Cerebellar cortex (tissue), 1 donor: ENCODE results near the gene IRAK1.

Experiments used
- DNase-seq: peaks from one replicate; pipeline ENCODE4 v3.0.0-alpha.2; 2015; ENCODE audit warnings: low spot score

The IRAK1 gene

DNA sequence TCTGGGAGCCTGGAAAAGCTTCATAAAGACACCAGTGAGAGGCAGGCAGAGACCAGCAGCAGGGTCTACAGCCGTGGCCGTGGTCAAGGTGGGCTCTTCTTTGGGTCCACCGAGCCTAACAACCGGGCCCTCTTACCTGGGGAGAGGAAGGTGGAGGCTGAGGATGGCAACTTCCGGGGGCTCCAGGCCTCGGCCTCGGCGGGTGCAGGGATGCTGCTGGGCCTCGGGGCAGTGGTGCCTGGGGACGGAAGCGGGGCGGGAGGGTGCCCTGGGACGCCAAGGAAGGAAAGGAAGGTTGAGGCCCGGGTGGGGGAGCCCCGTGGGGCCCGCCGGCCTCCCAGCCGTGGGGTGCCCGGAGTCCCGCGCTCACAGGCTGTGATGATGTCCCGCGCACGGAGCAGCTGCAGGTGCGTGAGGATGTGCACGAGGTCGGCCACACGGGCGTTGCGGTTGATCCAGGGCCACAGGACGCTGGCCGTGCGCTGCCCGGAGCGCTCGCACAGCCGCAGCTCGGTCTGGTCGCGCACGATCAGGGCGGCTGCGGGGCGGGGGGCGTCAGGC, 561 bp downstream of the IRAK1 start:
- DNase-seq = no peak

DNA sequence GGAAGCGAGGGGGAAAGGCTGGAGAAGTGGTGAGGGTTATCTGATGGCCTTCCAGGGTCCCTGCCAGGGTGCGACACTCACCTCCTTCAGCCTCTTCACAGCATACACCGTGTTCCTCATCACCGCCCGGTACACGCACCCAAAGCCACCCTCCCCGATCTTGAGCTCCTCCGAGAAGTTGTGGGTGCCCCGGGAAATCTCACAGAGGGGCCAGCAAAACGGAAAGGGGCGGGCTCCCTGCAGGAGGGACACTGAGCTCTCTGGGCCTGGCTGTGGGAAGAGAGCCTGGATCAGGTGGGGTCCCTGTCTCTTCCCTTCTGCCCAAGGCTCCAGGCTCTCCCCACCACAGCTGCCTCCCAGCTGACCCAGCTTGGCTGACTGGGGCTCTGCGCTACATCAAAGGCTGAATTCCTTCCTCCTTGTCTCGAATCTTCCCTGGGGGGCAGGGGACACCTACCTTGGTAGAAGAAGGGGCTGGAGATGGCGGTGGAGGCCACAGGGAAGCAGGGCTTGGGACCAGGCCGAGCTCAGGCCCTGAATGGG, 1.1 kb downstream of the IRAK1 start:
- no peak for DNase-seq

- no peak for DNase-seq
These were observed 1.8 kb downstream of the IRAK1 start for GRCh38 chrX:154017766-154018517.

DNA sequence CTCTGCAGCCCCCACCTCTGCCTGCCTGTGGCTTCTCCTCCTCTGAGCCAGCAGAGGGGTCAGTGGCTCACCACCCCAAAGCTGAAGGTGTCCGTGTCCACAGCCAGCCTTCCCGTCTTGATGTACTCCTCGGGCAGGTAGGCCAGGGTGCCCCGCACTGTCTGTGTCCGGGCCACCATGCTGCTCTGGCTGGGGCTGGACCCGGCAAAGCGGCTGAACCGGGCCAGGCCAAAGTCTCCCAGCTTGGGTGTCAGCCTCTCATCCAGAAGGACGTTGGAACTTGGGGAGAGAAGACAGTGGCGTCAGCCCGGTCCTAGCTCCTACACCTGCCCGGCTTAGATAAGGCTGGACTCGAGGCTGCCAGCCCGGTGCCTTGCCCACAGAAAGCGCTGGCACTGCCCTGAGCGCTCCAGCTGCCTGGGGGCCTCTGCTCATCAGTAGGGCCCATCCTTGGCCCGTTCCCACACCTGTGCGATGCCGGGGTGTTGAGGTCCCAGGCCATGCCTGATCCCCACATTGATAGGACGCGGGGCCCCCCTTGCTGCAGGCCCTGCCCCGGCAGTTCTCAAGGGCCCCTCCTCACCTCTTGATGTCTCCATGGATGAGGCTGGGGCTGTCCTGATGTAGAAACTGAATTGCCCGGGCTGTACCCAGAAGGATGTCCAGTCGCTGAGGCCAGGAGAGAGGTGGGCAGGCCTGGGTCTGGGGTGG, 3.2 kb downstream of the IRAK1 start:
- no peak for DNase-seq

DNA sequence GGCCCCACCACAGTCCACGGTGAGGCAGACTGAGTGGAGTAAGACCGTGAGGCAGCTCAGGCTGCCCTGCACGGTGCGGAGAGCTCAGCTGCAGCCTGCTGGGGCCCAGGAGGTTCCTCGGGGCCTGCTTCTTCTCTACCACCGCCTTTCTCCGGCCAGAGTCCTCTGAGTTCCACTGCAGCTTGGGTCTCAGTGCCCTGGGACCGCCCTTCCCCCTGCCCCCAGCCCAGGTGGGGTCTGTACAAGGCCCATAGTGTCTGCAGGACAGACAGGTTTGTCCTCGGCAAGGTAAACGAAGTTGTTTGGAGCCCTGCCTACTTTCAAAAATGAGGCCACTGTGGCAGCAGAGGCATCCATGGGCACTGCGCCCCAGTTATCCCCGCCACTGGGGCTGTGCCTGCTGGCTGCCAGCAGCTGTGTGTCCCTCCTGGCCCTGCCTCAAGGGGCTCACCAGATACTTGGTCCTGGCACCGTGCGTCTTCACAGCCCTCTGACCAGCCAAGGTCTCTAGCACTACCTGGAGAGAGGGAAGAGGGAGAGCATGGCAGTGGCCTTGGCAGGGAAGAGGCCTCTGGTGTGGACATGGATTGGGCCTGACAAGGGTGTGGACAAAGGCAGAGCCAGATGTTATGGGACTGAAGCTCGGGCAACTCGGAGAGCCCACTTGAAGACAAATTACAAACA, 4.0 kb downstream of the IRAK1 start:
- no peak for DNase-seq

DNA sequence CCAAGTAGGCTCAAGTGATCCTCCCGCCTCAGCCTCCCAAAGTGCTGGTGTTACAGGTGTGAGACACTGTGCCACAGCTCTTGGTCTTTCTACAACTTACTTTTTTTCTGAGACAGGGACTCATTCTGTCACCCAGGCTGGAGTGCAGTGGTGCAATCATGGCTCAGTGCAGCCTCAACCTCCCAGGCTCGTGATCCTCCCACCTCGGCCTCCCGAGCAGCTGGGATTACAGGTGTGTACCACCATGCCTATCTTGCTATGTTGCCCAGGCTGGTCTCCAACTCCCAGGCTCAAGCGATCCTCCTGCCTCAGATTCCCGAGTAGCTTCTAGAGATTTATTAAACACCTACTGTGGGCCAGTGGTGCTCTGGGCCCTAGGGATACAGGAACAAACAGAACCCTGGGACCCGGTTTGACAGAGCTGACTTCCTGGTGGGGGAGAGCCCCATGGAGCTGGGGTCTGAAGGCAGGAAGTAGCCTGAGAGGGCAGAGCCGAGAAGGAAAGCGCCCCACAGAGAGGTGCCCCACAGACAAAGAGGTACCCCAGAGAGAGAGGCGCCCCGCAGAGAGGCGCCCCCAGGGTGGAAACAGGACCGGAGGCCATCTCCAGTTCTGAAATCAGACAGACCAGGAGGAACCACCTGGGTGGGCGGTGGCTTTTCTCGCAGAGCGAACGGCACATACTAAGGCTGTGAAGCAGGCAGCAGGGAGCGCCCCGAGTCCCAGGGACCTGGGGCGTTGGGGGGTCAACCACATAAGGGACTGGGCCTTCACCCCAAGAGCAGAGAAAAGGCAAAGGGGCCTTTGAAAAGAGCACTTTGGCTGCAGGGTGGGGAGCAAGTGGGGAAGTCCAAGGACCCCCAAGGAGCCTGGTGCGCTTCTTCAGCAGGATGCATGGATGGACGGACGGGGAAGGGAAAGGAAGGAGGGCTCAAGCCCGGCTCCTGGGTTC, 5.0 kb downstream of the IRAK1 start:
- DNase-seq = no peak

DNA sequence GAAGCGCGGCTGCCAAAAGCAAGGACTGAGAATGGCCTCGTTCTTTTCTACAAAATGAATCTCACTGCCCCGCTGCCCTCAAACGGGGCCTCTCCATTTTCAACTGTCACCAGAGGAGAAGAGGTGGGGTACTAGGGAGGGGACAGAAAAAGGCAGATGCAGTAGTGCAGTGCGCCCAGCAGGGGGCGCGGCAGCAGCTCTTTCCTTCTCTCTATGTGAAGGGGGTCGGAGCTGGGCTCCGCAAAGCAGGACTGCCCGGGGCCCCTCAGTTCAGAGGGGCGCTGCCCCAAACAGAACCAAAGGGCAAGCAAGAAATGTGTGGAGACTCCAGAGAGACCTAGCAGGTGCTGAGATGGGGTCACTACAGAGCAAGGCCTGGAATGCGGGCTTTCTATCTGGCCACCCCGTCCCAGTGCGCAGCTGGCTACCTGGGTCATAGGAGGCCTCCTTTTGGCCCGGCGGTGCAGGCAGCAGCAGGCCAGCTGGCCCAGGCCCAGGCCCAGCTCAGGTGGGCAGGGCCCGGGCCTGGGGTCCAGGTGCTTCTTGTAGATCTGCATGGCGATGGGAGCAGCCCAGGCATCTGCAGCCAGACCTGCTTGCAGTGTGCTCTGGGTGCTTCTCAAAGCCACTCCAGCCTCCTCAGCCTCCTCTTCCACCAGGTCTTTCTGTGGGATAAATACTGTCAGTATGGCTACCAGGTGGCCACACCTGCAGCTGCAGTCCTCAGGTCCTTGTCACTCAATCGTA, 5.9 kb downstream of the IRAK1 start:
- DNase-seq = peak; percentile 45

DNA sequence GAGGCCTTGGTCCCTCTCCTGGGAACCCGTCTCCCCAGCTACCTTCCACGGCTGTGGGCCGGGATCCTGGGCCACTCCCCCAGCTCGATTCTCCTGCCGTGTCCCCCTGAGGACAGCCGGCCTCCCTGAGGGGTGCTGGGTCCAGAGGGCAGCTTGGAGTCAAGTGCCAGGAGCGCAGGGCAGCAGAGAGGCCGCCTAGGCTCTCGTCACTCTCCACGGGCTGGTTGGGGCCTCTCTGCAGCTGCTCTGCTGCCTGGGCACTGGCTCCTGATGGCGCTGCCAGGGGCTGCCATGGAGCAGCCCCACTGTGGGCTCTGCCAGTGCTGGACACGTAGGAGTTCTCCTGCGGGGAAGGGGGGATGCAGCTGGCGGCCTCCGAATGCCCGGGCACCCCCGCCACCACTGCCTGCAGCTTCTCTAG, 6.7 kb downstream of the IRAK1 start:
- DNase-seq = no peak

GRCh38 chrX:154012336-154012991, 7.2 kb downstream of the IRAK1 start:
- no peak for DNase-seq

GRCh38 chrX:154011376-154012335, 8.0 kb downstream of the IRAK1 start:
- DNase-seq = no peak

- DNase-seq = no peak
These were observed 9.2 kb downstream of the IRAK1 start for GRCh38 chrX:154010330-154011087.

GRCh38 chrX:154008521-154008920, 11.2 kb downstream of the IRAK1 start:
- DNase-seq = no peak

- no peak for DNase-seq
These were observed 12.8 kb downstream of the IRAK1 start for GRCh38 chrX:154006947-154007346.

DNA sequence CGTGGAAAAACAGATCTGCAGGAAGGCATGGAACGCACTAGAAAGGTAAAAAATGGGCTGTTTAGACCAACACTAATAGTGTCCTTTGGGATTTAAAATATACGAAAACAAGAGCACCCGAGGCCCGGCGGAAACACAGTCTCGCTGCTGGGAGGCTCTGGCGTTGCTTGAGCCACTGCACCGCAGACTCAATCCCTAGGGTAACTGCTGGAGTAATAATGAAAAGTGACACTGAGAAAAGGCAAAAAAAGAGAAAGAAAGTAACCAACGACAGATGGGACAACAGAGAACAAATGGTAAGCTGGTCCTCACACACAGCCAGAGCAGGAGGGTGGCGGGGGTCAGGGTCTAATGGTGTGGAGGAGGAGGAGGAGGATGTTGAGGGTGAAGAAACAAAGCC, 15.4 kb downstream of the IRAK1 start:
- DNase-seq = no peak

GRCh38 chrX:154002215-154002719, 17.4 kb downstream of the IRAK1 start:
- DNase-seq = no peak

DNA sequence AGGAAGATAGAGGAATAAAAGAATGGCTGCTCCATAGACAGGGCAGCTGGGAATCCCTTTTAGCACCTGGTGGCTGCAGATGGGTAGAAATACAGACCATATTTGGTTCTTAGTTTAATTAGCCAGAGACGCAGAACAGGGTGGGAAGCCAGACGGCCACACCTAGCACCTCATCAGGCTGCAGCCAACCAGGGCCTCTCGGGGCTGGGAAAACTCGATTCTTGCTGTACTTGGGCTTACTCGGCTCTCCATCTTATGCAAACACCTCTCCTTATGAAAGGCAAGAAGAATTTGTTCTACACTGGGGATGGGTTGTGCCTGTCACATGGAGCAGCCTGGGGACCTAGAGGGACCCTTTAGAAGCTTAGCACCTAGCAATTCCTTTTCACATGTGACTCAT, 19.7 kb downstream of the IRAK1 start:
- no peak for DNase-seq

GRCh38 chrX:153999359-154000037, 20.2 kb downstream of the IRAK1 start:
- DNase-seq = no peak
